H1 (cell line): ENCODE results near the gene CTXN1. TPM values are rescaled to one million over a fixed set of nuclear protein-coding genes. Genes with fewer than 3 reads are reported as not detected.

Experiments used
- BRCA1 ChIP-seq: IDR thresholded peaks from 2 replicates; pipeline ENCODE4 v1.6.1; 2012; ENCODE audit warnings: low read depth, low read length, improper control_type of control experiment
- EP300 ChIP-seq, 2 experiments: IDR thresholded peaks; 1 replicate in 1 of 2; 2 replicates in 1 of 2; pipeline ENCODE4 v1.6.1; 2011 to 2012; ENCODE audit warnings: low read depth in 2 of 2, low read length in 2 of 2, mild to moderate bottlenecking in 2 of 2, borderline replicate concordance in 1 of 2, inconsistent platforms in 1 of 2, moderate library complexity in 1 of 2
- HDAC6 ChIP-seq: IDR thresholded peaks from one replicate; pipeline ENCODE4 v1.7.1; 2012; ENCODE audit warnings: low read depth, mild to moderate bottlenecking, inconsistent platforms, low read length, moderate library complexity
- JUN ChIP-seq: IDR thresholded peaks from 2 replicates; pipeline ENCODE4 v1.6.1; 2011; ENCODE audit warnings: low read depth, mild to moderate bottlenecking, improper control_type of control experiment, low read length
- JUND ChIP-seq: IDR thresholded peaks from 2 replicates; pipeline ENCODE4 v1.6.1; 2011; ENCODE audit warnings: mild to moderate bottlenecking, improper control_type of control experiment, low read length
- SIN3A ChIP-seq, 2 experiments: IDR thresholded peaks in 1 of 2; conservative IDR thresholded peaks in 1 of 2; 2 replicates each; pipeline ENCODE4 v1.6.1; 2011 to 2012; ENCODE audit warnings: low read length in 2 of 2, improper control_type of control experiment in 1 of 2, low read depth in 1 of 2, mild to moderate bottlenecking in 1 of 2
- SIRT6 ChIP-seq: IDR thresholded peaks from one replicate; pipeline ENCODE4 v1.7.1; 2012; ENCODE audit warnings: low read length, inconsistent platforms
- polyA plus RNA-seq, 7 experiments: library from polyadenylated mRNA; depleted of rRNA in 3 of 7; stranded (reverse) in 5 of 7; unstranded in 2 of 7; fragments of >200 nt in 5 of 7; fragments of 200-250 nt in 2 of 7; gene quantifications; 1 replicate in 5 of 7; 2 replicates in 1 of 7; 4 replicates in 1 of 7; pipeline versions ENCODE4 v1.2.1 to v1.2.3, GENCODE V29; 2011 to 2013; ENCODE audit warnings: missing spikeins in 2 of 7, mixed read lengths in 2 of 7
- total RNA-seq: library from RNA; stranded (reverse); fragmentation: NEBNext Ultra II Directional; extraction: Animal tissue kit (Norgen Biotek cat#: 25700); gene quantifications from 2 replicates; pipeline ENCODE4 v1.2.1, GENCODE V29; 2021
- TF ChIP-seq, protein P1 (sequence below): IDR thresholded peaks from 2 replicates; pipeline ENCODE4 v1.6.1; 2012; ENCODE audit warnings: low read length, inconsistent platforms

Gene CTXN1
- total and polyA plus RNA-seq, 2 of the 8 experiments (the other 6 are each of a cell fraction or from before 2014, with no cell fraction given) = 16.4 to 58.0 TPM

DNA sequence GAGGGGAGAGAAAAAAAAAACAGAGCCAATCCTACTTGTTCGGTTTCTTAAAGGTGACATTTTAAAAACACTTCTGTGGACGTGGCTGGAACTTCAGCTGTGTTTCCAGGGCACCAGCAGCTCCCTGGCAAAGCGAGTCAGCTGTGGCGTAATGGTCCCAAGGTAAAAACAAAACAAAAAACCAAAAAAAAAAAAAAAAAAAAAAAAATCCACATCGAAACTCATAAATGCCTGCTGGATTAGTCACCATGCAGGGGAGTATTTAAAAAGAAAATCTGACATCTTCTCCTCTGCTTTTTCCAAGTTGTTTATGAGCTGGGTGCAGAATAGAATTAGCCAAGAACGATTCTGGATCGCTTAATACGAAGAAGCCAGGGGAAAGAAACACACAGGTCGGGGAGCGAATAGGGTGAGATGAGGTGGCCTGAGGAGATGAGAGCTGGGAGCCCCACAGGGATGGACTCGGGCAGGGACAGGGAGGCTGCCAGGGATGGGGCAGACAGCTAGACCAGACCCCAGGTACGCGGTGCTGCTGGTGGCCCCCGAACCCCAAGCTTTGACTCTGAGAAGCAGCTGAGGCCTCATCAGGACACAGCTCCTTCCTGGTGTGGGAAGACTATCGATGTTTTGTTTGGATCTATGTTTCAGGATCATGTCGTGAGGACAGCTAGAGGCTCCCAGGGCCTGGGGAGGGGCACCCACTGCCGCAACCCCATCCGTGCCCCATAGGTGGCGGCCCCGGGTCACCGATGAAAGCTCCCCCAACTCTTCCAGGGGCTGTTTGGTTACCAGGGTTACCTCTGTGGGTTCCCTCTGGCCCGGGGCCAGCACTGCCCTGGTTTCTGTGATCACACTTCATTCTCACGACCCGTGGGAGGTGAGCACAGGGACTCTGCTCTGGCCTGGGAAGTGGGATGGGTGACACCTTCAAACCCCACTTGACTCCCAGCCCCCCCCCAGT lies 3.1 kb upstream of the CTXN1 start (continued):
- TF ChIP-seq BRCA1 (no peak), SIN3A (conservative IDR thresholded peaks at IDR 0.05 in 1 of 2, IDR thresholded peaks at IDR 0.05 in 1 of 2; ENCODE audit: low read depth in 1 of 2, low read length in 2 of 2) (no peak), JUN (no peak), EP300 (IDR thresholded peaks at IDR 0.05; ENCODE audit: borderline replicate concordance in 1 of 2, low read depth in 2 of 2, low read length in 2 of 2) (no peak), HDAC6 (no peak), SIRT6 (no peak), JUND (no peak)
- TF ChIP-seq, protein P1, sequence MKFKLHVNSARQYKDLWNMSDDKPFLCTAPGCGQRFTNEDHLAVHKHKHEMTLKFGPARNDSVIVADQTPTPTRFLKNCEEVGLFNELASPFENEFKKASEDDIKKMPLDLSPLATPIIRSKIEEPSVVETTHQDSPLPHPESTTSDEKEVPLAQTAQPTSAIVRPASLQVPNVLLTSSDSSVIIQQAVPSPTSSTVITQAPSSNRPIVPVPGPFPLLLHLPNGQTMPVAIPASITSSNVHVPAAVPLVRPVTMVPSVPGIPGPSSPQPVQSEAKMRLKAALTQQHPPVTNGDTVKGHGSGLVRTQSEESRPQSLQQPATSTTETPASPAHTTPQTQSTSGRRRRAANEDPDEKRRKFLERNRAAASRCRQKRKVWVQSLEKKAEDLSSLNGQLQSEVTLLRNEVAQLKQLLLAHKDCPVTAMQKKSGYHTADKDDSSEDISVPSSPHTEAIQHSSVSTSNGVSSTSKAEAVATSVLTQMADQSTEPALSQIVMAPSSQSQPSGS = no peak
